ENCODE data around the gene TAAR6.

TAAR6 gene

GRCh38 chr6:132587424-132587823, 17.3 kb downstream of the TAAR6 start:
- Histone ChIP-seq H4K20me1 (ENCODE audit: control insufficient read depth, insufficient read depth, low read depth, low read length) (no peaks in the 10 kb centered on the region), H3K9me3 (ENCODE audit: control insufficient read depth, insufficient read depth, low read length) (no peaks in the 10 kb centered on the region), H3K27ac (ENCODE audit: low read depth, low read length) (no peak overlapping the region), H3K4me3 (ENCODE audit: low read length) (no peak overlapping the region), H3K27me3 (ENCODE audit: control insufficient read depth, low read length) (no peaks in the 10 kb centered on the region), H3K4me1 (ENCODE audit: control insufficient read depth, low read length) (no peaks in the 10 kb centered on the region), H3K79me2 (ENCODE audit: control insufficient read depth, low read length) (no peaks in the 10 kb centered on the region), H3F3A (ENCODE audit: control insufficient read depth, insufficient read depth) (no peaks in the 10 kb centered on the region), H3K4me2 (ENCODE audit: low read length) (no peak overlapping the region), H3K36me3 (ENCODE audit: control insufficient read depth, low read length) (no peaks in the 10 kb centered on the region), H3K9me2 (replicated peaks; ENCODE audit: control insufficient read depth, low read length) (no peaks in the 10 kb centered on the region)
- no peak for TF ChIP-seq CTCF (IDR thresholded peaks at IDR 0.05; ENCODE audit: low read depth, low read length, poor library complexity, severe bottlenecking)
- TF ChIP-seq EZH2phosphoT487 (IDR thresholded peaks at IDR 0.05; ENCODE audit: borderline replicate concordance, low read length): no peak

- H3K9me3 ChIP-seq (ENCODE audit: control insufficient read depth, insufficient read depth, low read length): no peaks in the 10 kb centered on the region
- no peak within 1 kb of the TSS for H3K4me2 ChIP-seq (ENCODE audit: low read length)
- H3K36me3 ChIP-seq (ENCODE audit: control insufficient read depth, low read length): no peaks in the 10 kb centered on the region
- no peaks in the 10 kb centered on the region for H3F3A ChIP-seq (ENCODE audit: control insufficient read depth, insufficient read depth)
- 0 out of 2 replicates have a peak, but pooled peaks cover 5% of the 10 kb centered on the region for H3K4me1 ChIP-seq (ENCODE audit: control insufficient read depth, low read length)
- no peaks in the 10 kb centered on the region for H3K79me2 ChIP-seq (ENCODE audit: control insufficient read depth, low read length)
- TF ChIP-seq EZH2phosphoT487 (IDR thresholded peaks at IDR 0.05; ENCODE audit: borderline replicate concordance, low read length) (no peak), CTCF (IDR thresholded peaks at IDR 0.05; ENCODE audit: low read depth, low read length, poor library complexity, severe bottlenecking) (no peak)
- no peak within 1 kb of the TSS for H3K27ac ChIP-seq (ENCODE audit: low read depth, low read length)
- no peak within 1 kb of the TSS for H3K4me3 ChIP-seq (ENCODE audit: low read length)
- no peaks in the 10 kb centered on the region for H3K9me2 ChIP-seq (replicated peaks; ENCODE audit: control insufficient read depth, low read length)
- H3K27me3 ChIP-seq (ENCODE audit: control insufficient read depth, low read length): no peaks in the 10 kb centered on the region
- H4K20me1 ChIP-seq (ENCODE audit: control insufficient read depth, insufficient read depth, low read depth, low read length): no peaks in the 10 kb centered on the region
Observed at GRCh38 chr6:132589454-132589853, 19.3 kb downstream of the TAAR6 start, which contains the start of gene TAAR5. Gene TAAR5, minus strand, starts transcription at chr6:132589741. Its CDS starts 55 bp downstream, at chr6:132589686.

GRCh38 chr6:132590362-132590761, 20.2 kb downstream of the TAAR6 start:
- Histone ChIP-seq H3K36me3 (ENCODE audit: control insufficient read depth, low read length) (no peaks in the 10 kb centered on the region), H3K9me3 (ENCODE audit: control insufficient read depth, insufficient read depth, low read length) (no peaks in the 10 kb centered on the region), H3K4me2 (ENCODE audit: low read length) (no peak overlapping the region), H3K9me2 (replicated peaks; ENCODE audit: control insufficient read depth, low read length) (no peaks in the 10 kb centered on the region), H3K79me2 (ENCODE audit: control insufficient read depth, low read length) (no peaks in the 10 kb centered on the region), H3K4me3 (ENCODE audit: low read length) (no peak overlapping the region), H3K27ac (ENCODE audit: low read depth, low read length) (no peak overlapping the region), H3K4me1 (ENCODE audit: control insufficient read depth, low read length) (0 out of 2 replicates have a peak, but pooled peaks cover 5% of the 10 kb centered on the region), H3F3A (ENCODE audit: control insufficient read depth, insufficient read depth) (no peaks in the 10 kb centered on the region), H3K27me3 (ENCODE audit: control insufficient read depth, low read length) (no peaks in the 10 kb centered on the region), H4K20me1 (ENCODE audit: control insufficient read depth, insufficient read depth, low read depth, low read length) (no peaks in the 10 kb centered on the region)
- TF ChIP-seq CTCF (IDR thresholded peaks at IDR 0.05; ENCODE audit: low read depth, low read length, poor library complexity, severe bottlenecking) (no peak), EZH2phosphoT487 (IDR thresholded peaks at IDR 0.05; ENCODE audit: borderline replicate concordance, low read length) (no peak)
